Suprapubic skin (tissue), 4 donors: ENCODE measurements around the gene STK36.

Source experiments
- CTCF ChIP-seq, 2 donors: fragments of 200-600 bp in 1 of 2; fragments of 450-650 bp in 1 of 2; sonication (generic) in 1 of 2; IDR thresholded peaks; one replicate each; pipeline ENCODE4 v1.5.1; 2016 to 2019; ENCODE audit warnings: antibody characterized with exemption in 2 of 2, mild to moderate bottlenecking in 1 of 2, moderate library complexity in 1 of 2
- EP300 ChIP-seq: sonication (generic); formaldehyde crosslinking; IDR thresholded peaks from one replicate; pipeline ENCODE4 v1.6.1; 2017; ENCODE audit warnings: antibody characterized with exemption
- POLR2A ChIP-seq, 2 donors: fragments of 450-650 bp; IDR thresholded peaks; one replicate each; pipeline ENCODE4 v1.6.1; 2017; ENCODE audit warnings: antibody characterized with exemption in 2 of 2, mild to moderate bottlenecking in 2 of 2, moderate library complexity in 2 of 2
- POLR2AphosphoS5 ChIP-seq, 3 donors: sonication (generic); formaldehyde crosslinking; IDR thresholded peaks; one replicate each; pipeline ENCODE4 v1.6.1; 2017; ENCODE audit warnings: antibody characterized with exemption in 3 of 3

GRCh38 chr2:218658671-218659257 is 13.1 kb upstream of the STK36 start:
- TF ChIP-seq CTCF (IDR thresholded peaks at IDR 0.05) (no peak), POLR2A (IDR thresholded peaks at IDR 0.05) (no peak), EP300 (no peak), POLR2AphosphoS5 (IDR thresholded peaks at IDR 0.05) (no peak)
